ENCODE data around the gene MLXIP. TPM values are rescaled to one million over a fixed set of nuclear protein-coding genes. Genes with fewer than 3 reads are reported as not detected.

Gene MLXIP
- total RNA-seq, 1 donor from 2014 or later: 63.3 TPM

DNA sequence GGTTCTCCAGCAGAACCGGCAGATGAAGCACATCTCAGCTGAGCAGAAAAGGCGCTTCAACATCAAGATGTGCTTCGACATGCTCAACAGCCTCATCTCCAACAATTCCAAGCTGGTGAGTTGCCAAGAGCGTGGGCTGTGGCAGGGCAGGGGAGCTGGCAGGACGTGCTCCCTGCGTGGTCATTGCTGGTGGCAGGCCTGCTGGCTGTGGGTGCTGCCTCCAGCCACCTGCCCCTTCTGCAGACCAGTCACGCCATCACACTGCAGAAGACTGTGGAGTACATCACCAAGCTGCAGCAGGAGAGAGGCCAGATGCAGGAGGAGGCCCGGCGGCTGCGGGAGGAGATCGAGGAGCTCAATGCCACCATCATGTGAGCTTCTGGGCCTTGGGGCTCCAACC lies 59.6 kb downstream of the MLXIP start:
- H3K36me3 Mint-ChIP-seq (ENCODE audit: low read depth, unreplicated experiment): peaks cover 55% of the 10 kb centered on the region

GRCh38 chr12:122138616-122139015 lies 60.1 kb downstream of the MLXIP start:
- Mint-ChIP-seq H3K4me3 (ENCODE audit: unreplicated experiment) (no peak overlapping the region), H3K27ac (ENCODE audit: unreplicated experiment) (no peak overlapping the region), H3K4me1 (ENCODE audit: unreplicated experiment) (no peaks in the 10 kb centered on the region), H3K27me3 (ENCODE audit: unreplicated experiment) (peaks cover 8% of the 10 kb centered on the region), H3K36me3 (ENCODE audit: low read depth, unreplicated experiment) (peaks cover 55% of the 10 kb centered on the region), H3K9me3 (ENCODE audit: unreplicated experiment) (peaks cover under 1% of the 10 kb centered on the region)
- no peak for DNase-seq (ENCODE audit: low spot score)
- TF ChIP-seq, protein P1, sequence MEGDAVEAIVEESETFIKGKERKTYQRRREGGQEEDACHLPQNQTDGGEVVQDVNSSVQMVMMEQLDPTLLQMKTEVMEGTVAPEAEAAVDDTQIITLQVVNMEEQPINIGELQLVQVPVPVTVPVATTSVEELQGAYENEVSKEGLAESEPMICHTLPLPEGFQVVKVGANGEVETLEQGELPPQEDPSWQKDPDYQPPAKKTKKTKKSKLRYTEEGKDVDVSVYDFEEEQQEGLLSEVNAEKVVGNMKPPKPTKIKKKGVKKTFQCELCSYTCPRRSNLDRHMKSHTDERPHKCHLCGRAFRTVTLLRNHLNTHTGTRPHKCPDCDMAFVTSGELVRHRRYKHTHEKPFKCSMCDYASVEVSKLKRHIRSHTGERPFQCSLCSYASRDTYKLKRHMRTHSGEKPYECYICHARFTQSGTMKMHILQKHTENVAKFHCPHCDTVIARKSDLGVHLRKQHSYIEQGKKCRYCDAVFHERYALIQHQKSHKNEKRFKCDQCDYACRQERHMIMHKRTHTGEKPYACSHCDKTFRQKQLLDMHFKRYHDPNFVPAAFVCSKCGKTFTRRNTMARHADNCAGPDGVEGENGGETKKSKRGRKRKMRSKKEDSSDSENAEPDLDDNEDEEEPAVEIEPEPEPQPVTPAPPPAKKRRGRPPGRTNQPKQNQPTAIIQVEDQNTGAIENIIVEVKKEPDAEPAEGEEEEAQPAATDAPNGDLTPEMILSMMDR (IDR thresholded peaks at IDR 0.05; ENCODE audit: unreplicated experiment): no peak

More for the DNA sequence above, 59.6 kb downstream of the MLXIP start:
- Mint-ChIP-seq H3K4me1 (ENCODE audit: unreplicated experiment) (no peaks in the 10 kb centered on the region), H3K9me3 (ENCODE audit: unreplicated experiment) (no peaks in the 10 kb centered on the region), H3K4me3 (ENCODE audit: unreplicated experiment) (no peak overlapping the region), H3K27ac (ENCODE audit: unreplicated experiment) (no peak overlapping the region), H3K27me3 (ENCODE audit: unreplicated experiment) (peaks cover 11% of the 10 kb centered on the region)
- DNase-seq (ENCODE audit: low spot score): no peak
- TF ChIP-seq, protein P1 (IDR thresholded peaks at IDR 0.05; ENCODE audit: unreplicated experiment): no peak

DNA sequence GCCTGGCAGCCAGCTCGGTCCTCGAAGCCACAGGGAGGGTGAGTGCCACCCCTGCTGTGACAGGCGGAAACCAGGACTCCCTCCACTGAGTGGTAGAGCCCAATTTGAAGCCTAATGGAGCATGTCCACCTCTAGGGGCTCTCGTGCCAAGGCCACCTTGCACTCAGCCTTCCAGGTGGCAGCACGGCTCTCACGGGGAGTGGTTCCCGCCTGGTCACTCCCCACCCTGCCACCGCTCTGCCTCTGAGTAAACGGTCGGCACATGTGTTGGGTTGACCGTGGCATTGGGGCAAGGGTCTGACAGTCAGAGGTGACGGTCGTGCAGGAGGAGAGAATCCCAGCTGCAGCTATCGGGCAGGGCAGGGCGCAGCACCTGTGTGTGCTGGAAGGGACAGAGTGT lies 60.7 kb downstream of the MLXIP start:
- H3K36me3 Mint-ChIP-seq (ENCODE audit: low read depth, unreplicated experiment): peaks cover 55% of the 10 kb centered on the region
- no peak for DNase-seq (ENCODE audit: low spot score)
- H3K27ac Mint-ChIP-seq (ENCODE audit: unreplicated experiment): no peak overlapping the region
- no peaks in the 10 kb centered on the region for H3K4me1 Mint-ChIP-seq (ENCODE audit: unreplicated experiment)
- peaks cover 7% of the 10 kb centered on the region for H3K27me3 Mint-ChIP-seq (ENCODE audit: unreplicated experiment)
- no peak overlapping the region for H3K4me3 Mint-ChIP-seq (ENCODE audit: unreplicated experiment)
- TF ChIP-seq, protein P1 (IDR thresholded peaks at IDR 0.05; ENCODE audit: unreplicated experiment): no peak
- peaks cover 4% of the 10 kb centered on the region for H3K9me3 Mint-ChIP-seq (ENCODE audit: unreplicated experiment)

GRCh38 chr12:122139941-122140340 lies 61.4 kb downstream of the MLXIP start:
- no peaks in the 10 kb centered on the region for H3K4me1 Mint-ChIP-seq (ENCODE audit: unreplicated experiment)

GRCh38 chr12:122140467-122141257 lies 62.1 kb downstream of the MLXIP start:
- peak overlapping the region; percentile 74 for H3K4me3 Mint-ChIP-seq (ENCODE audit: unreplicated experiment)
- H3K9me3 Mint-ChIP-seq (ENCODE audit: unreplicated experiment): peaks cover 4% of the 10 kb centered on the region
- no peak overlapping the region for H3K27ac Mint-ChIP-seq (ENCODE audit: unreplicated experiment)

More at GRCh38 chr12:122139941-122140340, 61.4 kb downstream of the MLXIP start:
- TF ChIP-seq, protein P1 (IDR thresholded peaks at IDR 0.05; ENCODE audit: unreplicated experiment): no peak
- Mint-ChIP-seq H3K36me3 (ENCODE audit: low read depth, unreplicated experiment) (peaks cover 52% of the 10 kb centered on the region), H3K27me3 (ENCODE audit: unreplicated experiment) (peaks cover 8% of the 10 kb centered on the region), H3K27ac (ENCODE audit: unreplicated experiment) (no peak overlapping the region), H3K4me3 (ENCODE audit: unreplicated experiment) (no peak overlapping the region), H3K9me3 (ENCODE audit: unreplicated experiment) (peaks cover 4% of the 10 kb centered on the region)
- DNase-seq (ENCODE audit: low spot score): no peak

More at GRCh38 chr12:122140467-122141257, 62.1 kb downstream of the MLXIP start:
- H3K27me3 Mint-ChIP-seq (ENCODE audit: unreplicated experiment): peaks cover 8% of the 10 kb centered on the region
- TF ChIP-seq, protein P1 (IDR thresholded peaks at IDR 0.05; ENCODE audit: unreplicated experiment): no peak
- no peak for DNase-seq (ENCODE audit: low spot score)
- H3K4me1 Mint-ChIP-seq (ENCODE audit: unreplicated experiment): no peaks in the 10 kb centered on the region
- H3K36me3 Mint-ChIP-seq (ENCODE audit: low read depth, unreplicated experiment): peaks cover 50% of the 10 kb centered on the region
